IMR-90 (cell line): Measurements from ENCODE around the gene OPHN1. TPM values are rescaled to one million over a fixed set of nuclear protein-coding genes. Genes with fewer than 3 reads are reported as not detected.
A peak's percentile ranks its signal among the peaks of the same experiment; 100 is the strongest.

ENCODE experiments used
- ATAC-seq: fragments of 200-7000 bp; cut with Tn5 transposase; 2 replicates; pipeline ENCODE4 v1.9.1; 2020; ENCODE audit warnings: low read depth, mild to moderate bottlenecking, moderate library complexity
- BruUV-seq: library from RNA; stranded (reverse); fragments of 400-500 nt; replicated peaks from 2 replicates; lab custom pipeline; 2021; lab: Mats Ljungman, UMichigan
- CTCF ChIA-PET: fragments of 300-600 bp; formaldehyde crosslinking; extraction: SDS; loops from one replicate; lab custom pipeline; 2021; ENCODE audit warnings: antibody characterized with exemption; lab: Yijun Ruan, JAX
- POLR2A ChIA-PET: fragments of 300-600 bp; sonication (Branson Sonifier 250); formaldehyde crosslinking; loops from one replicate; lab custom pipeline; 2022; ENCODE audit warnings: antibody characterized with exemption; ENCODE audit not compliant: unreplicated experiment; lab: Charles Lee
- DNase-seq: peaks from one replicate; pipeline ENCODE4 v3.0.0; 2013
- H2AFZ ChIP-seq: replicated peaks from 2 replicates; pipeline ENCODE3; 2013; ENCODE audit warnings: low read length, mild to moderate bottlenecking; ENCODE audit not compliant: poor library complexity
- H2AK5ac ChIP-seq: 2 replicates; pipeline ENCODE4 v1.6.1; 2013; ENCODE audit warnings: low read depth, low read length, inconsistent platforms
- H2AK9ac ChIP-seq: replicated peaks from 2 replicates; pipeline ENCODE3; 2013; ENCODE audit warnings: mild to moderate bottlenecking, low read depth, low read length, moderate library complexity; ENCODE audit not compliant: poor library complexity
- H2BK120ac ChIP-seq: 2 replicates; pipeline ENCODE4 v1.6.1; 2013; ENCODE audit warnings: low read depth, low read length, inconsistent platforms
- H2BK15ac ChIP-seq: 3 replicates; pipeline ENCODE4 v1.6.1; 2013; ENCODE audit warnings: low read depth, low read length, inconsistent platforms
- H2BK20ac ChIP-seq: 2 replicates; pipeline ENCODE4 v1.6.1; 2013; ENCODE audit warnings: low read depth, mild to moderate bottlenecking, inconsistent platforms, low read length, moderate library complexity
- H2BK5ac ChIP-seq: 2 replicates; pipeline ENCODE4 v1.6.1; 2013; ENCODE audit warnings: mild to moderate bottlenecking, low read depth, low read length, inconsistent platforms; ENCODE audit not compliant: poor library complexity, severe bottlenecking
- H3K14ac ChIP-seq: replicated peaks from 2 replicates; pipeline ENCODE4 v1.6.1; 2013; ENCODE audit warnings: low read depth, low read length, inconsistent platforms
- H3K18ac ChIP-seq: 2 replicates; pipeline ENCODE4 v1.6.1; 2013; ENCODE audit warnings: low read depth, low read length, control low read depth
- H3K23ac ChIP-seq: 2 replicates; pipeline ENCODE4 v1.6.1; 2013; ENCODE audit warnings: low read depth, low read length, inconsistent platforms
- H3K27ac ChIP-seq: 2 replicates; pipeline ENCODE4 v1.5.1; 2013; ENCODE audit warnings: mild to moderate bottlenecking, control low read depth, low read length; ENCODE audit not compliant: insufficient read depth
- H3K27me3 ChIP-seq: 2 replicates; pipeline ENCODE4 v1.6.1; 2013; ENCODE audit warnings: low read length; ENCODE audit not compliant: control insufficient read depth, insufficient read depth
- H3K36me3 ChIP-seq: 2 replicates; pipeline ENCODE4 v1.6.1; 2013; ENCODE audit warnings: low read length, mixed read lengths; ENCODE audit not compliant: control insufficient read depth, insufficient read depth
- H3K4ac ChIP-seq: 2 replicates; pipeline ENCODE4 v1.6.1; 2013; ENCODE audit warnings: low read depth, low read length, inconsistent platforms
- H3K4me1 ChIP-seq: 2 replicates; pipeline ENCODE4 v1.6.1; 2013; ENCODE audit warnings: low read length, mixed read lengths; ENCODE audit not compliant: control insufficient read depth, insufficient read depth
- H3K4me2 ChIP-seq: 2 replicates; pipeline ENCODE4 v1.6.1; 2013; ENCODE audit warnings: low read depth, mild to moderate bottlenecking, control low read depth, low read length, moderate library complexity
- H3K4me3 ChIP-seq: 2 replicates; pipeline ENCODE4 v1.5.1; 2013; ENCODE audit warnings: low read depth, mild to moderate bottlenecking, control low read depth, low read length, moderate library complexity; ENCODE audit not compliant: insufficient read depth
- H3K56ac ChIP-seq: 2 replicates; pipeline ENCODE4 v1.6.1; 2013; ENCODE audit warnings: low read length, inconsistent platforms; ENCODE audit not compliant: insufficient read depth; ENCODE audit errors: extremely low read depth
- H3K79me1 ChIP-seq, 2 experiments: 2 replicates each; pipeline ENCODE4 v1.6.1; 2013; ENCODE audit warnings: low read length in 2 of 2, inconsistent platforms in 1 of 2, low read depth in 1 of 2
- H3K9ac ChIP-seq: 2 replicates; pipeline ENCODE4 v1.6.1; 2013; ENCODE audit warnings: low read depth, low read length, control low read depth
- H3K9me1 ChIP-seq: 2 replicates; pipeline ENCODE4 v1.6.1; 2013; ENCODE audit warnings: low read length, inconsistent platforms; ENCODE audit not compliant: insufficient read depth
- H3K9me3 ChIP-seq: 2 replicates; pipeline ENCODE4 v1.6.1; 2013; ENCODE audit warnings: low read length; ENCODE audit not compliant: control insufficient read depth, insufficient read depth
- H4K20me1 ChIP-seq: 2 replicates; pipeline ENCODE4 v1.6.1; 2013; ENCODE audit warnings: low read length, inconsistent platforms; ENCODE audit not compliant: insufficient read depth
- H4K5ac ChIP-seq: 2 replicates; pipeline ENCODE4 v1.6.1; 2013; ENCODE audit warnings: mild to moderate bottlenecking, low read depth, low read length, control low read depth
- H4K8ac ChIP-seq, 2 experiments: 2 replicates each; pipeline ENCODE4 v1.6.1; 2013; ENCODE audit warnings: low read depth in 2 of 2, low read length in 2 of 2, control low read depth in 1 of 2, inconsistent platforms in 1 of 2
- H4K91ac ChIP-seq: 2 replicates; pipeline ENCODE4 v1.6.1; 2013; ENCODE audit warnings: low read depth, low read length, inconsistent platforms; ENCODE audit not compliant: insufficient read depth
- ELK1 ChIP-seq: fragments of 150-350 bp; IDR thresholded peaks from 2 replicates; pipeline ENCODE4 v1.6.1; 2016; ENCODE audit warnings: low read depth, mild to moderate bottlenecking, low read length, moderate library complexity, borderline replicate concordance
- FOS ChIP-seq: fragments of 150-350 bp; IDR thresholded peaks from 2 replicates; pipeline ENCODE4 v1.6.1; 2016; ENCODE audit warnings: low read depth, low read length
- SMC3 ChIP-seq: fragments of 150-350 bp; IDR thresholded peaks from 2 replicates; pipeline ENCODE4 v1.6.1; 2016; ENCODE audit warnings: low read depth, mild to moderate bottlenecking, antibody characterized with exemption, low read length, moderate library complexity
- WGBS, 2 experiments: methylation state at CpG; one replicate each; pipeline versions ENCODE4 v1.1.5 to v1.1.7; 2013; ENCODE audit warnings: missing lambda C conversion rate in 2 of 2; ENCODE audit not compliant: insufficient read length in 1 of 2; ENCODE audit errors: extremely low coverage in 2 of 2; 5-methylcytosine and 5-hydroxymethylcytosine counted together
- dilution Hi-C: fragments of 300-500 bp; cut with HindIII; formaldehyde crosslinking; loops from one replicate; pipeline ENCODE4 v1.14.3; 2018; ENCODE audit warnings: low sequenced_read_pairs; ENCODE audit not compliant: unreplicated experiment
- in situ Hi-C: fragments of 300-500 bp; cut with MboI; formaldehyde crosslinking; loops from 3 replicates; pipeline ENCODE4 v1.14.3; 2019; ENCODE audit warnings: low sequenced_read_pairs, inconsistent platforms, mixed read lengths
- intact Hi-C: fragments of 100-400 bp; cut with micrococcal nuclease; formaldehyde crosslinking; loops from 2 replicates; pipeline ENCODE4 v1.10.0; 2022
- polyA plus RNA-seq, 3 experiments: library from polyadenylated mRNA; depleted of rRNA; stranded (reverse); fragments of >200 nt; gene quantifications; 2 replicates each; pipeline ENCODE4 v1.2.3, GENCODE V29; 2012; ENCODE audit warnings: low replicate concordance in 1 of 3
- total RNA-seq: library from RNA; depleted of rRNA; stranded (reverse); fragments of >200 nt; gene quantifications from 2 replicates; pipeline ENCODE4 v1.2.3, GENCODE V29; 2012

Gene OPHN1
- total and polyA plus RNA-seq, 2 of the 4 experiments (the other 2 are of a cell fraction), result 4.0 to 13.1 TPM

DNA sequence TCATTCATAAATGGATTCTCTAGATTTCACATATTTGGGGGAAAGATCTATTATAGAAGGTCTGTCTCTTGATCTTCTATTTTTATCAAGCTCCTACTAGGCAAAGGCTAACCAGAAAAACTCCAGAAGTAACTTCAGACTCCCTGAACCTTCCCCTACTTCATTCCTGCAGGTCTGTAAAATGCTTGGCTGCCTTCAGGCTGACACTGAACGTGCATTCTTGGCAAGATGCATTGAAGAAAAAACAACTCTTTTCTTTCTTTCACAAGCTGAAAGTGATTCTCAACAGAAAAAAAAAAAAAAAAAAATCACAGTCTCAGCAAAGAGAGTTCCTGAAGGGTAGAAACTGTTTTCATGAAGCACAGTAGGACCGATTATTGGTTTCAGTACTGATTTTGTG lies 12.7 kb downstream of the OPHN1 start:
- H3K9me3 ChIP-seq, result no peaks in the 10 kb centered on the region
- ChIA-PET CTCF (interaction anchor here (0.6 kb wide), 1 partner anchor 915 kb away, joined by 4 read pairs; no protein-coding TSS in a partner anchor), POLR2A (interaction anchor here (0.6 kb wide), 1 partner anchor 8 kb away, joined by 3 read pairs; no protein-coding TSS in a partner anchor)

More for the DNA sequence above, 12.7 kb downstream of the OPHN1 start:
- H4K20me1 ChIP-seq, result 0 out of 2 replicates have a peak, but pooled peaks cover 2% of the 10 kb centered on the region
- H3K18ac ChIP-seq, result 0 out of 2 replicates have a peak overlapping the region, but pooled peaks have one; percentile 27
- BruUV-seq, result no TSS peak
- no peak overlapping the region for H2BK120ac ChIP-seq
- H2BK20ac ChIP-seq, result no peak overlapping the region
- DNase-seq, result peak; percentile 37
- H3K4me2 ChIP-seq, result 0 out of 2 replicates have a peak overlapping the region, but pooled peaks have one; percentile 45
- H3K36me3 ChIP-seq, result no peaks in the 10 kb centered on the region
- no peak overlapping the region for H3K23ac ChIP-seq
- in situ Hi-C loops (no loop called here), dilution Hi-C loops (no loop called here), intact Hi-C loops (no loop called here)
- H2AFZ ChIP-seq, result no peak overlapping the region
- no peak overlapping the region for H3K4ac ChIP-seq
- no peaks in the 10 kb centered on the region for H3K9me1 ChIP-seq
- TF ChIP-seq SMC3 (no peak), FOS (no peak), ELK1 (no peak)
- H4K5ac ChIP-seq, result no peak overlapping the region
- no peak for ATAC-seq
- no peak overlapping the region for H3K27ac ChIP-seq
- H3K14ac ChIP-seq, result no peak overlapping the region
- no peak overlapping the region for H2AK5ac ChIP-seq
- H4K91ac ChIP-seq, result no peak overlapping the region
- peaks cover 2 to 3% of the 10 kb centered on the region in 2 experiments; a peak in 1 of 4 replicates for H3K79me1 ChIP-seq
- no peak overlapping the region for H3K56ac ChIP-seq
- no peak overlapping the region for H3K4me3 ChIP-seq
- H2BK5ac ChIP-seq, result no peak overlapping the region
- H4K8ac ChIP-seq, result no peak overlapping the region
- peaks cover 1% of the 10 kb centered on the region; the same call in 1 of the 2 replicates for H3K27me3 ChIP-seq
- no peak overlapping the region for H2BK15ac ChIP-seq
- H3K9ac ChIP-seq, result no peak overlapping the region
- no CpG with 5 or more reads among the region's 2 CpGs for WGBS, 2 experiments
- H3K4me1 ChIP-seq, result peaks cover 4% of the 10 kb centered on the region; the same call in 1 of the 2 replicates
- no peak overlapping the region for H2AK9ac ChIP-seq
